Posterior vena cava (tissue), 2 donors: ENCODE measurements around the gene RASSF4. TPM values are rescaled to one million over a fixed set of nuclear protein-coding genes. Genes with fewer than 3 reads are reported as not detected.

Experiments used
- DNase-seq: peaks from one replicate; pipeline ENCODE4 v3.0.0-alpha.2; 2020; ENCODE audit warnings: low spot score
- intact Hi-C, 2 donors: fragments of 100-400 bp; cut with DNase I; formaldehyde crosslinking; loops; one replicate each; pipeline versions ENCODE4 v1.14.1 to v1.14.2; 2022 to 2023
- total RNA-seq, 2 donors: library from RNA; stranded (reverse); fragmentation: NEBNext Ultra II Directional; extraction: Animal tissue kit (Norgen Biotek cat#: 25700); gene quantifications; one replicate each; pipeline ENCODE4 v1.2.1, GENCODE V29; 2021
- donor health status: DM: yes; HTN: yes; CAD: no.
- donor health status: DM: yes; HTN: yes; CAD: no.

RASSF4 gene
- total RNA-seq, 2 donors from 2014 or later, result 15.5 to 37.9 TPM

DNA sequence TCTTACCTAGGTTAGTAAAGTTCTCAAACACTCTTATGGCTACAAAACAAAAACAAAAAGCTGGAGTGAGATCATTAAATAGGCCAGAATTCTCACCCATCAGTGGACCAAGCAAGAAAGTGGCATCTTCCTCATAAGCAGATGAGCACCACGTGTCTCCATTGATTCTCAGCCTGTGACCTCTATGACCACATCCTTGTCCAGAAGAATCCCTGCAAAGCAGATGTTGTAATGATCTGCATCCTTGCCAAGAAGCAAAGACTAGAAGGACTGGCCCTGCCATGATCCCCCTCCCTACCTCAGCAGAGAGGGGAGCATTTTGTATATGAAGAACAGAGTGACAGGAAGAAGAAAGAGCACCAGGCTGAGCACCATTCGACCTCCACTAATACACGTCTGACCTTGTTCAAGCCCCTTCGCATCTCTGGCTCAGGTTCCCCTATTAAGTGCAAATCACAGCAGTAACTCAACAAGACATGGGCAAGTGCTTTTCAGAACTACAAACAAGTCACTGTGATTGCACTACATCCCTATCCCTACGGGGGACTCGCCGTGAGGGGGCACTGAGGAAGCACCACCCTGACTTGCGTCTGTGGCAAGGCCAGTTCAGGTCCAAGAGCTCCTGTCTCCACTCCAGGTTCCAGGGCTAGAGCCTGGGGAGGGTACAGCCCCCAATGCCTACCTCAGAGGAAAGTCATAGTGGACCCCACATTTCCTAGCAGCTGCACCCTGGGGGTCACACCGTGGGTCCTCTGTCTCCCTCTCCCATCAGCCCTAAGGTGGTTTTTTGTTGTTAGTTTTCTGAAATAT, 22.2 kb upstream of the RASSF4 start:
- no peak for DNase-seq
- intact Hi-C loops, result no loop called here

DNA sequence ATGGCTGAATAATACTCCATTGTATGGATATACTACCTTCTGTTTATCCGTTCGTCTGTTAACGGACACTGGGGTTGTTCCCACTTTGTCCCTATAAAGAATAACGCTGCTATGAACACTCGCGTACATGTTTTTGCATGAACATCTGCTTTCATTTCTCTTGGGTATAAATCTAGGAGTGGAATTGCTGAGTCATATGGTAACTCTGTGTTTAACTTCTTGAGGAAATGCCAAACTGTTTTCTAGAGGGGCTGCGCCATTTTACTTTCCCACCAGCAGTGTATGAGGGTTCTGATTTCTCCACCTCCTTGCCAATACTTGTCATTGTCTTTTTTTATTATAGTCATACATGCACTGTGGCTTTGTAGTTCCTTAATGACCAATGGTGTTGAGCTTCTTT, 20.6 kb upstream of the RASSF4 start:
- intact Hi-C loops, result no loop called here

DNA sequence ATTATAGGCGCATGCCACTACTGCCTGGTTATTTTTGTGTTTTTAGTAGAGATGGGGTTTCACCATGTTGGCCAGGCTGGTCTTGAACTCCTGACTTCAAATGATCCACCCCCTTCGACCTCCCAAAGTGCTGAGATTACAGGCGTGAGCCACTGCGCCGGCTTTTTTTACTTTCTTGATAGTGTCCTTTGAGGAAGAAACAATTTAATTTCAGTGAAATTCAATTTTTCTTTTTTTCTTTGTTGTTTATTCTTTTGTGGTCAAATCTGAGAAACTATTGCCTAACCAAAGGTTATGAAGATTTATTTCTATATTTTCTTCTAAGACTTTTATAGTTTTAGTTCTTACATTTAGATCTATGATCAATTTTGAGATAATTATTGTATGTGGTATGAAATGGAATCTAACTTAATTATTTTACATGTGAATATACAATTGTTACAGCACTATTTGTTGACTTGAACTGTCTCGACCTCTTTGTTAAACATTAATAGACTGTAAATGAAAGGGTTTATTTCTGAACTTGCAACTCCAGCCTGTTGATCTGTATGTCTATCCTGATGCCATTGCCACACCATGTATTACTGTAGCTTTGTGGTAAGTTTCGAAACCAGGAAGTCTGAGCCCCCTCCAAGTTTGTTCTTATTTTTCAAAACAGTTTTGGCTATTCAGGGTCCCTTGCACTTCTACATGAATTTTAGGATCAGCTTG, 19.8 kb upstream of the RASSF4 start:
- DNase-seq, result no peak
- intact Hi-C loops, result no loop called here

More for the DNA sequence above, 20.6 kb upstream of the RASSF4 start:
- DNase-seq, result no peak

DNA sequence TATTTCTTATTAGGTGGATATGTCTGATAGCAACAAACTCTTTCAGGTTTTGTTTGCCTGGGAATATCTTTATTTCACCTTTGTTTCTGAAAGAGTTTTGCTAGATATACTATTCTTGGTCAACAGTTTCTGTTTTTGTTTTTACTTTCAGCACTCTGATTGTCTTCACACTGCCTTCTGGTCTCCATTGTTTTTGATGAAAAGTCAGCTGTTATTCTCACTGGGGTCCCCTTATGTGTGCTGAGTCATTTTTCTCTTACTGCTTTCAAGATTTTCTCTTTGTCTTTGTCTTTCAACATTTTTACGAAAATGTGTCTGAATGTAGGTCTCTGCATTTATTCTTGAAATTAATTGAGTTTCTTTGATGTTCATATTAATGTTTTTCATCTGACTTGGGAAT, 15.2 kb upstream of the RASSF4 start:
- DNase-seq, result no peak
- intact Hi-C loops, result no loop called here

DNA sequence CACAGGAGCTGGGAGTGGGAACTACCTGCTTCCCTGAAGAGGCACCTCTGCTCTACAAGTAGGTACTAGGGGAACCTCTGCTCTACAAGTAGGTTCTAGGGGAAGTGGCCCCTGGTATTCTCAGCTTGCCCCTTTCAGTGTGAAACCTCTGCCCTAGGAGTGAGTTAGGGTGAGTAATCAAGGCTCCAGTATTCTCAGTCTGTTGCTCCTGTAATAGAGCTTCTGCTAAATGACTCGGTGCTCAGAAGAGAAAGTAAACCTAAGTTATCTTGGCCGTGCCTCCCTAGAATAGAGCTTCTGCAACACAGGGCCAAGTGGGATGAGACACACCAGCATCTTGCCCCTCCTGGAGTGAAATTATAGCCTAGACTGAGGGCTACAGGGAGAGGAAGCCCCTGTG, 13.4 kb upstream of the RASSF4 start:
- no peak for DNase-seq
- intact Hi-C loops, result no loop called here

DNA sequence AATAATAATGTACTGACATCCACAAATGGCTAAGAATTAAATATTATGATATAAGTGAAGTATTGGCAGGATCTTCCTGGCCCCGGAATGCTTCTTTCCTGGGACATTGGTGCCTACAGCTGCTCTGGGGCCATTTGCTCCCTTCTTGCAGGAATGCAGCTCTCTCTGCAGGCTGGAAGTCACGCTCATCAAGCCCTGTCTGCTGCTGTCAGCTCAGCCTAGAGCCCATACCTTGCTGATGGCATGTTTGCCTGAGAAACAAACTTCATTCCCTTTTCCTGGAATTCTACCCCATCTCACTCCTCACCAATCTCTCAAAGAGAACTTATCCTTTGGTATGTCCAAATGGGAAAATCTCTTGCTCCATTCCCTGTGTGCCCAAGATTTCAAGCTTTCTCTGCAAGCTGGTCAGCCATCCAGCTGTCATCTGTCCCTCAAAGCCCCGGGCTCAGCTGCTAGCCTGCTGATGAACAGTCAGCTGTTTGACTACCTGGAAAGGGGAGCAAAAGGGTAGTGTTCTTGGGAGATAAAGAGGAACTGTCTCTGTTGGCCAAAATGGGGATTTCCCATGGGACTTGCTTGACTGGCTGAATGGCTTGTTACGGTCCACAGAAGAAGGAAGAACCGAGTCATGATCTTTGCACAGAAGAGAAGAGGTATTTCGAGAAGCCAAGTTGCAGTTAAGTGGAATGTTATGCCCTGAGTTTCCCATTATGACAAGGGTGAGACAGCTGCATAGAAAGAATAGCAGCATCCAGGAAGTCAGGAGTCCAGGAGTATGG, 12.0 kb upstream of the RASSF4 start:
- intact Hi-C loops, result loop anchor here in 1 of 2 donors (1.0 kb wide), 1 partner anchor 15 kb away; no protein-coding TSS in a partner anchor
- DNase-seq, result no peak

DNA sequence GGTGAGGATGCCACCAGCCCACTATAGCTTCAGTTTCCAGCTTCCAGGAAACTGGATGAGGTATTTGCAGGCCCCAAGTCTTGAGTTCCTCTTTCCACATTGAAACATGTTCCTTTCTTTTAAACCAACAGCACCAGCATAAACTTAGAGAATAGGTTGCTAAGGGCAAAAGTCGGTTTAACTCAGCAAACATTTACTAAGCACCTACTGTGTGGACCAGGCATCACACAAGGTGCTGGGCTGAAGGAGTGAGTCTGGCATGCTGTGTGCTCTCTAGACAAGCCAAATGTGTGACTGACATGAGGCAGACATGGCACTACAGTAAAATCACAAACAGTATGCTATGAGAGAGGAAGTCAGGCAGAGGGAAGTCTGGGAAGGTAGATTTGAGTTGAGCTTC, 11.0 kb upstream of the RASSF4 start:
- DNase-seq, result no peak
- intact Hi-C loops, result no loop called here

DNA sequence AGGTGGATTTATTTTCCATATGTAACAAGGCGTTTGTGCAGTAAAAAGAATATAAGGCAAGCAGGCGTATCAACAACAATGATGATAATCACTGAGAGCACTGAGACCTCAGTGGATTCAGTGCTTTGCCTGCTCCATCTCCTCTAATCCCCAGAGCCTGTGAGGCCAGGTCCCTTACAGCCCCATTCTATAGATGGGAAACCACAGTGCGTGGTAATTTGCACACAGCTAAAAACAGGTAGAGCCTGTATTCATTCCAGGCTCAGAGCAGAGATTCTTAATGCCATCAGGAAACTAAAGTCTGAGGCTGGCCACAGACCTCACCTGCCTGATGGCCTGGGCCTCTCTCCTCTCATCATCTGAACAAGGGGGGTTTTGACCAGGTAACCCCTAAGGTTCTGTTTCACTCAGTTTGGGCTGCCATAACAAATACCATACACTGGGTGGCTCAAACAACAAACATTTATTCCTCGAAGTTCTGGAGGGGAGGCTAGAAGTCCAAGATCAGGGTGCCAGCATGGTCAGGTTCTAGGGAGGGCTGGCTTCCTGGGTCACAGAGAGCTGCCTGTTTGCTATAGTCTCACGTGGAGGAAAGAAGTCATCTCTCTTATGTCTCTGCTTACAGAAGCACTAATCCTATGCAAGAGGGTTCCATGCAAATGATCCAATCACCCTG, 10.3 kb upstream of the RASSF4 start:
- DNase-seq, result no peak
- intact Hi-C loops, result no loop called here

DNA sequence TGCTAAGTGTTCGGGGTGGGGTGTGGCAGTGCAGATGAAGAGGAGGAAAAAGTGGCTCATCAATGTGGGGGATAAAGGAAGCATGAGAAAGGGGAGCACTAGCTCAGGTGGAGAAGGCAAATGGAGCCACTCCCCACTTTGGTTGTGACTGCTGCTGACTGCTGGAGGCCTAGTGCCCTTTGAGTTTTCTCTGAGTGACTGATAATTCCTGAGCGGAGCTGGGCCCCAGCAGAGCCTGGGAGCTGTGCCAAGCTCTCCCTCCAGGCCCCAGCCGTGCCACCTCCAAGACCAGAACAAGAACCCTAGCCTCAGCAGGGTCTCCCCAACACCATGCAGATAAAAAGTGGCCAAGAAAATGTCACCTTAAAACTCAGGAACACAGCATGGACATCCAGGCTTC, 9.7 kb upstream of the RASSF4 start:
- DNase-seq, result no peak
- intact Hi-C loops, result no loop called here

DNA sequence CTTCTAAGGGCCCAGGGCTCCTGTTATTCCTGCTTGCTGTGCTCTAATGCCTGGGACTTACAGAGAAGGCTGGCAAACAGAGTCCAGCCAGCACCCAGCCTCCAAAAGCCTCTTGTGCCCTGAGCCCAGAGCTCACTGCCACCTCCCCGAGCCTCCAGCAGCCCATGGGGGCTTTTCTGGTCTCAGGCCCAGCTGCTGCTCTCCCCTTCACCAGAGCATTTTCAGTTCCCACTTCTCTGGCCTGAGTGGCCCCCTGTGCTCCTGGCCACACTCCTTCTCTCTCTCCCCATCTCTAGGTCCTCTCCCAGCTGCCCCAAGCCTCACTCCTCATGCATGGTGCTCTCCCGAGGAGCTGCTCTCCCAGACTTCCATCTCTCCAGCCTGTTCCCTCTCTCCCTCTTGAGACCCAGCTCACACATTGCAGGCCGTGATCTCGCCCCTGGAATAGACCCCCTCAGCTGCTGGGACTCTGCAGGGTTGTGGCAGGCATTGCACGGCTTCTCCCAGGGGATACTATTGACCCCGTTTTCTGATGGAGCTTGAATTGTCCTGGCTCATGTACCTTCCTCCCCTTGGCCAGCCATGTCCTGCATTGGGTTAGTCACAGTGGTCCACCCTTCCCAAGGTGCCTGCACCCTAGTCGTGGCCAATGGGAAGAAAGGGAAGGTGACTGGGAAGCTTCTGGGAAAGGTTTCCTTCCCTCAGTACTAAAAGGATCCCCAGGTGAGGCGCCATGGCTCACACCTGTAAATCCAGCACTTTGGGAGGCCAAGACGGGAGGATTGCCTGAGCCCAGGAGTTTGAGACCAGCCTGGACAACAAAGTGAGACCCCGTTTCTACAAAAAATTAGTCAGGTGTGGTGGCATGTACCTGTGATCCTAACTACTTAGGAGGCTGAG, 9.0 kb upstream of the RASSF4 start:
- intact Hi-C loops, result no loop called here
- no peak for DNase-seq

DNA sequence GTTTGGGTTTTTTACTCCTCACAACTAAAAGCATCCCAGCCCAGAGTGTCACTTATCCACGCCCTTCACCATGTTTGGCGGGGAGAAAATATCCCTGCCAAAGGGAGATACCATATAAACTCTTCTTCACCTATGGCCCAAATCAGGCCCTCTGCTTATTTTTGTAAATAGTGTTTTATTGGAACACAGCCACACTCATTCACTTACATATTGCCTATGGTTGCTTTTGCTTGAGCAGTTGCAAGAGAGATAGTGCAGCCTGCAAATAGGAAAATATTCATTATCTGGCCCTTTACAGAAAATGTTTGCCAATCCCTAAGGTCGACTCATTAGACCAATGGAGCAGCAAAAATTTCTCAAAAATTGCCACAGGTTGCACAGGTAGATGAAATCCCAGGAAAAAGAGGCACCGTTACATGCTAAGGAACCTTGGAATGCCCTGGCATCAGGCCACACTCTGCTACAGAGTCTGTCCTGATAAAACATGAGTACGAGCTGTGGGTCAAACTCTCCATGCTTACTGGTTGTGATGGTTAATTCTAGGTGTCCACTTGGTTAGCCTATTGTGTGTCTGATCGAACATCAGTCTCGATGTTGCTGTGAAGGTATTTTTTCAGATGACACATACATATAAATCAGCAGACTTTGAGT, 7.9 kb upstream of the RASSF4 start:
- DNase-seq, result no peak
- intact Hi-C loops, result no loop called here

DNA sequence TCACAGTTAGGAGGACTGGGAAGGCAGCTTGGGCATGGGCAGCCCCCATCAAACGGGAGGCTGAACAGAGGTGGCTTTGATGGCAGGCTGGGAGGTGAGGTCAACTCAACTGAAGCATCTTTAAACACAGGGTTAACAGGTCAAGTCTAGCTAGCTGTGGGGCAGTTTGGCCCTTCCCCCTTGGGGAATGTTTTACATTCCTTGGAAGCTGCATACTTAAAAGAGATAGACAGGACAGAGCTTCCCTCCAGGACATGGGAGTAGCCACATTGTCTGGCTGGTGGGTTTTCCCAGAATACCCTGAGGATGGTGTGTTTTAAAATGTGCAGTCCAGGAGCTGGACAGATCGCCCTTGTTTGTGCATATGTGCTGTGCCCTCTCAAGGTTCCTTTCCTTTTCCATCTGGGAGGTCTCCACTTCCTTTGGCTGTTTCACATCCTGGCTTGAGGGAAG, 6.8 kb upstream of the RASSF4 start:
- intact Hi-C loops, result no loop called here
- DNase-seq, result no peak

DNA sequence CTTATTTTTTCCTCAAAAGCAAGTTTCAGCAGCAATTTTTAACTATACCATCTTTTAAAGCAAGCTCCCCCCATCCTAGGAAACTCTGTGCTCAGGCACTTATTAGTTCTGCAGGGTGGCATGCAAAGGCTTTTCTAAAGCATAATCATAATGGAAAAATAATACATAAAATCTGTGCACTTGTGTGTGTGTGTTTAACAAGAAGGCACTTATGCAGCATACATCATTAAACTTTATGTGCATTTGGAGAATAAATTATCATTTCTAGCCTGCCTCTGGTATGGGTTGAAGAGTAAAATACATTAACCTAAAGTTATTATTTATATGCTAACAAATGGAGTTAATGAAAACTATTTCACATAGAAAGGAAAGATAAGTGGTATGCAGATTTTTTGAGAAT, 5.6 kb upstream of the RASSF4 start:
- no peak for DNase-seq
- intact Hi-C loops, result no loop called here

DNA sequence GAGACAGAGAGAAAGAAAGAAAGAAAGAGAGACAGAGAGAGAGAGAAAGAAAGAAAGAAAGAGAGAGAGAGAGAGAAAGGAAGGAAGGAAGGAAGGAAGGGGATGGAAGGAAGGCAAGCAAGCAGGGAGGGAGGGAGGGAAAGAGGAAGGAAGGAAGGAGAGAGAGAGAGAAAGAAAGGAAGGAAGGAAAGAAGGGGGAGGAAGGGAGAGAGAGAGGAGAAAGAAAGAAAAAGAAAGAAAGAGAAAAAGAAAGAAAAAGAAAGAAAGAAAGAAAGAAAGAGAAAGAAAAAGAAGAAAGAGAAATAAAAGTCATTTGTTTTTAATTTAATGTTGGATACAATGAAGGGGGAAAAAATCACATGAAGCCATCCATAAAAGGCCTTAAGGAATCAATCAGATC, 4.6 kb upstream of the RASSF4 start:
- DNase-seq, result no peak
- intact Hi-C loops, result no loop called here

DNA sequence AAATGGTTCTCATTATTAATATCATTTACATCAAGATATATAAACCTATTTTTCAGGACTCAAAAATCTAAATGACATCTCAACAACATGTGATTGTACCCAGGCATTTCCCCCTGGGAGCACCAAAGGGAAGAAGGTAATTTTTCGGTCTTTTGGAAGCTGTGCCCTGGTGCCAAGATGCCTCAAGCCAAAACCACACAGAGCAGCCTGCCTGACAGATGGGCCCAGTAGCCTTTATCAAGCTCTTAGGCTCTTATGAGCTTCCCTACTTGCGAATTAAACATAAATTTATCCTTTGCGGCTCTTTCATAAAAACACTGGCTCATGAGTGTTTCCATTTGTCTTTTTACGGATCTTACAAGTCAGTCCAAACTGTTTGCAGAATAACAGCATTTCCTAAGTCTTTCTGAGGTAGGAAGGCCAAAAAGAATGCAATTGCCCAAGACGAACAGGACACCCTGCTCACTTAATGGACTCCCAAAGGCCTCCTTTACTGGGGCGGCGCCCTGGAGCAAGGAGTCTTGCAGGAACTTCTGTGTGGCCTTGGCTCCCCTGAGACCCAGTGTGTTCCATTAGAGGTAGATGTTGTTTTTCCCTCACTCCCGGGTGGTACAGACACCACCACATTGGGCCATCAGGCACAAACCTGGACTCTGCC, 4.1 kb upstream of the RASSF4 start:
- no peak for DNase-seq
- intact Hi-C loops, result no loop called here

DNA sequence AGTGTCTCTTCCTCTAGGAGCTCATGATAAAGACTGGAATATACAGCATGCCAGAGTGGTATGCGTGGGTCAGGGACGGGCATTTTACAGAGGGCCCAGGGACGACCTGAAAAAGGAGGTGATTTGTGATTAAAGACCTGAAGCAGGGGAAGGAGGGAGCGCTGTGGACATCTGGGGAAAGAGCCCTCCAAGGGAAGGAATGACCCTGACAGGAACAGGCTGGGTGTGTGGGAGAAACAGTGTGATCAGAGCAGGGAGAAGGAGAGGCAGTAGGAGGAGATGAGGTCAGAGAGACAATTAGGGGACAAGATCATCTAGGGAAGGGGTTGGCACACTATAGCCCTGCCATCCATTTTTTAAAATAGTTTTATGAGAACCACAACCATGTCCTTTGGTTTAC, 3.4 kb upstream of the RASSF4 start:
- DNase-seq, result no peak

More for the DNA sequence above, 3.4 kb upstream of the RASSF4 start:
- intact Hi-C loops, result no loop called here
